Stimulated activated CD4-positive, alpha-beta T cell treated with anti-CD3 and anti-CD28 coated beads, Interleukin-1b, Interleukin-23, amount 100 ng/mL, for 48 hours (primary cell): ENCODE measurements around the gene NUDT21.
"Not testable (repeated sequence)": the region's sequence is repeated elsewhere in the genome, so short reads cannot be mapped to it uniquely, and the experiment has no call there.

ENCODE experiments used
- DNase-seq: peaks from one replicate; pipeline ENCODE4 v3.0.0-alpha.2; 2020

Gene NUDT21

GRCh38 chr16:56415875-56416274 lies 35.3 kb downstream of the NUDT21 start:
- DNase-seq = no peak

- no peak for DNase-seq
Observed at GRCh38 chr16:56414366-56414765, 36.8 kb downstream of the NUDT21 start.

- DNase-seq = no peak
Observed at GRCh38 chr16:56413381-56413780, 37.8 kb downstream of the NUDT21 start.

GRCh38 chr16:56411624-56412023 lies 39.5 kb downstream of the NUDT21 start:
- no peak for DNase-seq

- DNase-seq = no peak
Observed at GRCh38 chr16:56411123-56411522, 40.0 kb downstream of the NUDT21 start.

GRCh38 chr16:56409195-56409594 lies 41.9 kb downstream of the NUDT21 start:
- no peak for DNase-seq

GRCh38 chr16:56408379-56409098 lies 42.6 kb downstream of the NUDT21 start:
- no peak for DNase-seq

GRCh38 chr16:56405977-56406672 lies 45.0 kb downstream of the NUDT21 start:
- no peak for DNase-seq

- DNase-seq = no peak
Observed at GRCh38 chr16:56401482-56401881, 49.6 kb downstream of the NUDT21 start.

GRCh38 chr16:56400458-56400857 lies 50.7 kb downstream of the NUDT21 start:
- DNase-seq = no peak

GRCh38 chr16:56399486-56399885 lies 51.6 kb downstream of the NUDT21 start:
- DNase-seq = no peak

GRCh38 chr16:56399047-56399446 lies 52.1 kb downstream of the NUDT21 start:
- DNase-seq = no peak

GRCh38 chr16:56396724-56397123 lies 54.4 kb downstream of the NUDT21 start:
- not testable (repeated sequence) for DNase-seq

GRCh38 chr16:56389554-56389953 lies 61.6 kb downstream of the NUDT21 start:
- DNase-seq = no peak

- DNase-seq = no peak
Observed at GRCh38 chr16:56388209-56388608, 62.9 kb downstream of the NUDT21 start.

- DNase-seq = no peak
Observed at GRCh38 chr16:56387396-56387795, 63.7 kb downstream of the NUDT21 start.

GRCh38 chr16:56384074-56384721 lies 66.9 kb downstream of the NUDT21 start:
- DNase-seq = no peak

GRCh38 chr16:56382901-56383355 lies 68.2 kb downstream of the NUDT21 start:
- DNase-seq = no peak

GRCh38 chr16:56382459-56382858 lies 68.7 kb downstream of the NUDT21 start:
- no peak for DNase-seq

GRCh38 chr16:56380778-56381485 lies 70.2 kb downstream of the NUDT21 start:
- DNase-seq = not testable (repeated sequence)
